Karpas-422 (cell line): ENCODE results near the gene YIPF1. TPM values are rescaled to one million over a fixed set of nuclear protein-coding genes. Genes with fewer than 3 reads are reported as not detected.
"Not testable (repeated sequence)": the region's sequence is repeated elsewhere in the genome, so short reads cannot be mapped to it uniquely, and the experiment has no call there.

Experiments used
- DNase-seq: peaks from one replicate; pipeline ENCODE4 v3.0.0-alpha.2; 2015
- H2AFZ ChIP-seq: fragments of 200-600 bp; sonication (generic); 2 replicates; pipeline ENCODE4 v1.6.1; 2014; ENCODE audit warnings: antibody characterized with exemption, low read length, mixed read lengths
- H3K27ac ChIP-seq: fragments of 200-600 bp; sonication (generic); 2 replicates; pipeline ENCODE4 v1.5.1; 2014; ENCODE audit warnings: mild to moderate bottlenecking, low read length, moderate library complexity
- H3K27me3 ChIP-seq: fragments of 200-600 bp; sonication (generic); 2 replicates; pipeline ENCODE4 v1.6.1; 2014; ENCODE audit warnings: low read length, mixed read lengths
- H3K36me3 ChIP-seq: fragments of 200-600 bp; sonication (generic); 2 replicates; pipeline ENCODE4 v1.6.1; 2014; ENCODE audit warnings: low read length, mixed read lengths; ENCODE audit not compliant: insufficient read depth
- H3K4me1 ChIP-seq: fragments of 200-600 bp; sonication (generic); 2 replicates; pipeline ENCODE4 v1.6.1; 2014; ENCODE audit warnings: mild to moderate bottlenecking, low read length, mixed read lengths
- H3K4me2 ChIP-seq: fragments of 200-600 bp; sonication (generic); 2 replicates; pipeline ENCODE4 v1.6.1; 2014; ENCODE audit warnings: low read length, low read depth, mild to moderate bottlenecking; ENCODE audit not compliant: poor library complexity, severe bottlenecking
- H3K4me3 ChIP-seq: fragments of 200-600 bp; sonication (generic); 2 replicates; pipeline ENCODE4 v1.5.1; 2014; ENCODE audit warnings: mild to moderate bottlenecking, antibody characterized with exemption, low read length, mixed read lengths
- H3K79me2 ChIP-seq: fragments of 200-600 bp; sonication (generic); 2 replicates; pipeline ENCODE4 v1.6.1; 2014; ENCODE audit warnings: mild to moderate bottlenecking, low read length, mixed read lengths
- H3K9ac ChIP-seq: fragments of 200-600 bp; sonication (generic); 2 replicates; pipeline ENCODE4 v1.6.0; 2014; ENCODE audit warnings: low read length
- H3K9me2 ChIP-seq: fragments of 200-600 bp; sonication (generic), shearing (Covaris generic); replicated peaks from 2 replicates; pipeline ENCODE4 v1.6.0; 2014; ENCODE audit warnings: mild to moderate bottlenecking, low read length, moderate library complexity; ENCODE audit not compliant: insufficient read depth
- H3K9me3 ChIP-seq: fragments of 300-700, 200-600 bp; sonication (generic); 2 replicates; pipeline ENCODE4 v1.6.1; 2014; ENCODE audit warnings: low read length, mixed read lengths
- H4K20me1 ChIP-seq: fragments of 200-600 bp; sonication (generic); 2 replicates; pipeline ENCODE4 v1.6.1; 2014; ENCODE audit warnings: mild to moderate bottlenecking, antibody characterized with exemption, low read length, low read depth; ENCODE audit not compliant: insufficient read depth
- total RNA-seq: library from RNA; depleted of rRNA; stranded (reverse); fragments of >200 nt; shearing (Covaris generic); gene quantifications from 2 replicates; pipeline ENCODE4 v1.2.3, GENCODE V29; 2014; ENCODE audit warnings: low replicate concordance

The YIPF1 gene
- total RNA-seq, 1 experiment from 2014 or later: 87.4 TPM

DNA sequence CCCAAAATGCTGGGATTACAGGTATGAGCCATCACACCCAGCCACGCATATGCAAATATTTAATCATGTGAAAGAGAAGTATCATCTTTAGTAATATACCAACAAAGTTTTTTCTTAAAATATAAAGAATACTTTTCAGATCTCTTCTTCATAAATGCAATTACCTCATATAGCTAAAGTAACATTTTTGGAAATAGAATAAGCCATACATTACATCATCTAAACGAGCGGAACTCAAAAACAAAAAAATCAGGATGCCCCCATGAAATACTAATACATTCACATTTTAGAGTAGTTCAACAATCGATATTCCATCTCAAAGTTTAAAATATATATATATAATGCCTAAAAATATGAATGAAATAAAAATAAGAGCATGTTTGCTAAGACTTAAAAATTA lies 56.2 kb downstream of the YIPF1 start:
- Histone ChIP-seq H3K9me3 (no peaks in the 10 kb centered on the region), H4K20me1 (no peaks in the 10 kb centered on the region), H3K9me2 (no peaks in the 10 kb centered on the region), H3K9ac (no peak overlapping the region), H3K4me2 (no peak overlapping the region), H3K4me3 (no peak overlapping the region), H3K79me2 (peaks cover 81% of the 10 kb centered on the region), H3K27me3 (no peaks in the 10 kb centered on the region), H3K4me1 (peaks cover 50% of the 10 kb centered on the region), H2AFZ (no peak overlapping the region), H3K36me3 (peaks cover 38% of the 10 kb centered on the region; the same call in 1 of the 2 replicates), H3K27ac (peak overlapping the region; percentile 6; the same call in 1 of the 2 replicates)
- no peak for DNase-seq

DNA sequence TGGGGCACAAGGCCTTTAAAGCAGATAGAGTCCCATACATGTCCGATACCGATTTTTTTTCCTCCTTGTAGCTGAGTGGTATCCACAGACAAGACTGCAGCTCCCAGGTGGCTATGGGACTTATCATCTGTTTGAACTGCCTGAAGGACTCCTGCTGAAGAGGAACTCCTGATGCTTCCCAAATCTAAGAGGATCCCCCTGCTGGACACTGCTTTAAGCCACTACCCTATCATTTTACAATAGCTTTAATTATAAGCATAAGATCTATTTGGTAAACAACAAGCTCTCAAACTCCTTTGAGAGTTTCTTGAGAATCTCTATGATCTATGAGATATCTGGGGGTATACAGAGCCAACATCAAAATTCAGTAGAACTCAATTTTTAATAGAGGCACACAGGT lies 63.2 kb downstream of the YIPF1 start:
- Histone ChIP-seq H3K9me3 (no peaks in the 10 kb centered on the region), H3K4me3 (no peak overlapping the region), H2AFZ (no peak overlapping the region), H3K9me2 (no peaks in the 10 kb centered on the region), H4K20me1 (no peaks in the 10 kb centered on the region), H3K4me1 (peaks cover 48% of the 10 kb centered on the region), H3K36me3 (peaks cover 59% of the 10 kb centered on the region), H3K79me2 (peaks cover 79% of the 10 kb centered on the region), H3K4me2 (peak overlapping the region; percentile 38), H3K9ac (no peak overlapping the region), H3K27me3 (no peaks in the 10 kb centered on the region), H3K27ac (peak overlapping the region; percentile 57)
- no peak for DNase-seq

DNA sequence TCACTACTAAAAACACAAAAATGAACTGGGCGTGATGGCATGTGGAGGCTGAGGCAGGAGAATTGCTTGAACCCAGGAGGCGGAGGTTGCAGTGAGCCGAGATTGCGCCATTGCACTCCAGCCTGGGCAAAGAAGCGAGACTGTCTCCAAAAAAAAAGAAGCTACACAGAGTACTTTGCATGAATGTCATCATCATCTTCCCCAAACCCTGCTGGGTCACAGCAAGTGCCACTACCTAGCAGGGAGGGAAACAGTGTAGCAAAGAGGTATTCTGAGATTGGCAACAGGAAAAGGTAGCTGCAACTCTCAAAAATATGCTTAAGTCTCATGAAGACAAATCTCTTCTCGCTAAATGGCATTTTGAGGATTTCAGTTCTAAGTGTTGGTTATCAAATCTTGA lies 64.3 kb downstream of the YIPF1 start:
- H3K9me3 ChIP-seq: no peaks in the 10 kb centered on the region
- H2AFZ ChIP-seq: no peak overlapping the region
- no peaks in the 10 kb centered on the region for H3K9me2 ChIP-seq
- H3K27me3 ChIP-seq: no peaks in the 10 kb centered on the region
- peak overlapping the region; percentile 6; the same call in 1 of the 2 replicates for H3K9ac ChIP-seq
- peak overlapping the region; percentile 38 for H3K4me2 ChIP-seq
- peak; percentile 76 for DNase-seq
- H3K4me3 ChIP-seq: no peak overlapping the region
- peak overlapping the region; percentile 57 for H3K27ac ChIP-seq
- peaks cover 87% of the 10 kb centered on the region for H3K79me2 ChIP-seq
- H3K4me1 ChIP-seq: peaks cover 48% of the 10 kb centered on the region
- H3K36me3 ChIP-seq: peaks cover 62% of the 10 kb centered on the region
- no peaks in the 10 kb centered on the region for H4K20me1 ChIP-seq

DNA sequence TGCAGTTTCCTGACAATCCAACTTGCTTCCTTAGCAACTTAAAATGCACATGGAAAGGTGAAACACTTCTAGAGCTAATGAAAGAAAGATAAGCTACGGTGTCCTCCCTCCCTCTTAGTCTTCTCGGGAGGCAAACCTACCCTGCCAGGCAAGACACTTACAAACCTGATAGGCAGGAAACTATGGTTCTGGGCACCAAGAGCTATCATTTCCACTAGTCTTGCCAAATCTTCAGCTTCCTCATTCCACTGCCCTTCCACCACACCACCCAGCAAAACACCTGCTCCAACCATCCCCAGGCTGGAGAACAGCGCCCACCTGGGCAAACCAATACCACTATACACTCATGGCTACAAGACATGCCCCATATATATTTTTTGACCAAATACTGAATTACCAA lies 66.7 kb downstream of the YIPF1 start:
- Histone ChIP-seq H3K27me3 (no peaks in the 10 kb centered on the region), H3K9ac (no peak overlapping the region), H3K4me3 (no peak overlapping the region), H3K27ac (no peak overlapping the region), H3K4me1 (peaks cover 35% of the 10 kb centered on the region), H3K4me2 (no peak overlapping the region), H3K36me3 (peaks cover 71% of the 10 kb centered on the region), H3K9me2 (no peaks in the 10 kb centered on the region), H3K79me2 (peaks cover 96% of the 10 kb centered on the region), H4K20me1 (no peaks in the 10 kb centered on the region), H3K9me3 (no peaks in the 10 kb centered on the region), H2AFZ (no peak overlapping the region)
- DNase-seq: no peak

DNA sequence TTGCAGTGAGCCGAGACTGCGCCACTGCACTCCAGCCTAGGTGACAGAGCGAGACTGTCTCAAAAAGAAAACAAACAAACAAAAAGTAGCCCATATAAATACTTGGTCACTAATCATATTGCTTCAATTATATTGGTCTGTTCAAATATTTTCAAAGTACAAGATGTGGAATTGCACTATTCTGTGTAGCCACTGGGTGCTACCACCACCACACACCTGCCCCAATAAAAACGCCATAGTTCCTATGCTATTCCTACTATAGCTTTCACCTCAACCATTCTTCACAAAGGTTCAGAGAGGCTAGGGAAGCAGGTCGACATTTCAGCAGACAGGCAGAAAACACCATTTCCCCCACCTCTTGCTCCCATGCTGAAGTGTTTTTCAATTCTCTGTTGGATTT lies 68.2 kb downstream of the YIPF1 start:
- Histone ChIP-seq H3K79me2 (peaks cover 96% of the 10 kb centered on the region), H3K36me3 (peaks cover 70% of the 10 kb centered on the region), H3K9me2 (no peaks in the 10 kb centered on the region), H3K4me2 (no peak overlapping the region), H3K27me3 (no peaks in the 10 kb centered on the region), H3K27ac (no peak overlapping the region), H3K9ac (no peak overlapping the region), H2AFZ (no peak overlapping the region), H3K9me3 (no peaks in the 10 kb centered on the region), H4K20me1 (no peaks in the 10 kb centered on the region), H3K4me1 (peaks cover 19% of the 10 kb centered on the region), H3K4me3 (no peak overlapping the region)
- no peak for DNase-seq

DNA sequence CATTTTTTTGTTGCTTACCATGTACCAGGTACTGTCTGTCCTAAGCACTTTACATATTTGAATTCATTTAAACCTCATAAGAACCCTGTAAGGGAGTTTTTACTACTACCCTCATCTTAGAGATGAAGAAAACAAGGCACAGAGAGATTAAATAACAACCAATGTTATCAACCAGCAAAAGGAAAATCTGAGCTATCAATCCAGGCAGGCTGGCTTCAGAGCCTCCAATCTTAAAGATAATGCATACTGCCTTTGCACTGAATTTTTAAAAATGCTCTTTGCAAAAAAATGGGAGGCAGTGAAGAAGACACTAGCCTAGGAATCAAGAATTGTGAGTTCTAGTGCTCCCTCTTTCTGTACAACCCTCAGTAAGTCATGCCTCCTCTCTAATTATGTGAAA lies 70.2 kb downstream of the YIPF1 start:
- H2AFZ ChIP-seq: no peak overlapping the region
- peaks cover 96% of the 10 kb centered on the region for H3K79me2 ChIP-seq
- H3K9me3 ChIP-seq: no peaks in the 10 kb centered on the region

DNA sequence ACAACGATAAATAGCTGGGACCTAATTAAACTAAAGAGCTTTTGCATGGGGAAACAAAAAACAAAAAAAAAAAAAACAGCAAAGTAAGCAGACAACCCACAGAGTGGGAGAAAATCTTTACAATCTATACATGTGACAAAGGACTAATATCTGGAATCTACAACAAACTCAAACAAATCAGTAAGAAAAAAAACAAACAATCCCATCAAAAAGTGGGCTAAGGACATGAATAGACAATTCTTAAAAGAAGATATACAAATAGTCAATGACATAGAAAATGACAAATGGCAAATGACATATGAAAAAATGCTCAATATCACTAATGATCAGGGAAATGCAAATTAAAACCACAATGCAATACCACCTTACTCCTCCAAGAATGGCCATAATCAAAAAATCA lies 73.0 kb downstream of the YIPF1 start:
- H3K79me2 ChIP-seq: peaks cover 96% of the 10 kb centered on the region

More for the DNA sequence above, 70.2 kb downstream of the YIPF1 start:
- no peak for DNase-seq
- Histone ChIP-seq H4K20me1 (no peaks in the 10 kb centered on the region), H3K36me3 (peaks cover 60% of the 10 kb centered on the region), H3K9ac (no peak overlapping the region), H3K27ac (no peak overlapping the region), H3K4me1 (no peaks in the 10 kb centered on the region), H3K9me2 (no peaks in the 10 kb centered on the region), H3K4me2 (no peak overlapping the region), H3K27me3 (no peaks in the 10 kb centered on the region), H3K4me3 (no peak overlapping the region)

DNA sequence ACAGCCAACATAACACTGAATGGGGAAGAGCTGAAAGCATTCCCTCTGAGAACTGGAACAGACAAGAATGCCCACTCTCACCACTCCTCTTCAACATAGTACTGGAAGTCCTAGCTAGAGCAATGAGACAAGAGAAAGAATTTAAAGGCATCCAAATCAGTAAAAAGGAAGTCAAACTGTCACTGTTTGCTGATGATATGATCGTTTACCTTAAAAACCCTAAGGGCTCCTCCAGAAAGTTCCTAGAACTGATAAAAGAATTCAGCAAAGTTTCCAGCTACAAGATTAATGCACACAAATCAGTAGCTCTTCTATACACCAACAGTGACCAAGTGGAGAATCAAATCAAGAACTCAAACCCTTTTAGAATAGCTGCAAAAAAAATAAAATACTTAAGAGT lies 74.1 kb downstream of the YIPF1 start:
- not testable (repeated sequence) for H3K4me3 ChIP-seq, H3K9me2 ChIP-seq, H4K20me1 ChIP-seq, H2AFZ ChIP-seq, H3K4me1 ChIP-seq, H3K27me3 ChIP-seq, H3K4me2 ChIP-seq, H3K27ac ChIP-seq, DNase-seq, H3K9me3 ChIP-seq, H3K9ac ChIP-seq
- Histone ChIP-seq H3K79me2 (peaks cover 96% of the 10 kb centered on the region), H3K36me3 (peaks cover 52% of the 10 kb centered on the region)

More for the DNA sequence above, 73.0 kb downstream of the YIPF1 start:
- not testable (repeated sequence) for H3K27me3 ChIP-seq, H3K9me2 ChIP-seq, H3K9ac ChIP-seq, H3K9me3 ChIP-seq, H3K27ac ChIP-seq, H3K4me3 ChIP-seq, H2AFZ ChIP-seq, DNase-seq, H4K20me1 ChIP-seq, H3K4me1 ChIP-seq, H3K4me2 ChIP-seq
- peaks cover 48% of the 10 kb centered on the region for H3K36me3 ChIP-seq

DNA sequence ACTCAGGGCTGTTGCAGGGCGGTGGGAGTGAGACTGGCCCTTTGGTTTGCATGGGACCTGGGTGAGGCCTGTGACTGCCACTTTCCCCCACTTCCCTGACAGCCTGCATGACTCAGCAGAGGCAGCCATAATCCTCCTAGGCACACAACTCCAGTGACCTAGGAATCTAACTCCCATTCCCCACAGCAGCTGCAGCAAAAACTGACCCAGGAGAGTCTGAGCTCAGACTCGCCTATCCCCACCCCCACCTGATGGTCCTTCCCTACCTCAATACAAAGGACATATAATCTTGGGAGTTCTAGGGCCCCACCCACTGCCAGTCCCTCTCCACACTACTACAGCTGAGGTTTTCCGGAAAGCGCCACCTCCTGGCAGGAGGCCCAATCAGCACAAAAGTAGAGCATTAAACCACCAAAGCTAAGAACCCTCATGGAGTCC lies 78.2 kb downstream of the YIPF1 start:
- DNase-seq: no peak
- Histone ChIP-seq H3K9me2 (no peaks in the 10 kb centered on the region), H3K4me1 (no peaks in the 10 kb centered on the region), H3K4me2 (no peak overlapping the region), H3K9me3 (no peaks in the 10 kb centered on the region), H3K27ac (no peak overlapping the region), H3K9ac (no peak overlapping the region), H3K36me3 (peaks cover 61% of the 10 kb centered on the region; the same call in 1 of the 2 replicates), H2AFZ (no peak overlapping the region), H3K4me3 (no peak overlapping the region), H3K27me3 (no peaks in the 10 kb centered on the region), H3K79me2 (peaks cover 89% of the 10 kb centered on the region), H4K20me1 (no peaks in the 10 kb centered on the region)
